GM12878 (cell line): ENCODE results near the gene ZNF474.

Source experiments
- CHD2 ChIP-seq: IDR thresholded peaks from 2 replicates; pipeline ENCODE4 v1.6.1; 2011; ENCODE audit warnings: low read depth, low read length, improper control_type of control experiment, borderline replicate concordance
- ESRRA ChIP-seq: IDR thresholded peaks from 2 replicates; pipeline ENCODE4 v1.6.1; 2012; ENCODE audit warnings: mild to moderate bottlenecking, low read length, improper control_type of control experiment
- JUND ChIP-seq: IDR thresholded peaks from 2 replicates; pipeline ENCODE4 v1.6.1; 2012; ENCODE audit warnings: low read depth, mild to moderate bottlenecking, low read length, improper control_type of control experiment, moderate library complexity
- POLR2A ChIP-seq: IDR thresholded peaks from 2 replicates; pipeline ENCODE4 v1.6.1; 2011; ENCODE audit warnings: low read depth, mild to moderate bottlenecking, low read length
- TF ChIP-seq, protein P1 (sequence below): IDR thresholded peaks from 2 replicates; pipeline ENCODE4 v1.6.1; 2012; ENCODE audit warnings: low read depth, low read length, improper control_type of control experiment

DNA sequence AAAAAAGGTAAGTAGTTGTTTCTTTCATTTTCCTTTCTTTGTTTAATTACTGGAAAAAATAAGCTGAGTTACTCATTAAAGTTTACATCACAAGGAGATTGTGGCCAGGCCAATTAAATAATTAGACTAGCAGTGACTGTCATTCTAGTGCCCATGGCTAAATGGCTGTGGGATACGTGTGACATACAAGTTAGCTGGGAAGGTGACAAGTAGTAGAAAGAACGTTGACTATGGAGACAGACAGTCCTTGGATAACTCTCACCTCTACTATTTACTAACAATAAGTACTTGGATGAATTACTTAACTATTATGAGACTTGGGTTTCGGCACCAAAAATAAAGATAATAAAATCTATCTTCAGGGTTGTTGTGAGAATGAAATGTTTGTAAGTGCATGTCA is 44.3 kb upstream of the ZNF474 start:
- TF ChIP-seq JUND (no peak), POLR2A (no peak), CHD2 (no peak), ESRRA (no peak)
- TF ChIP-seq, protein P1, sequence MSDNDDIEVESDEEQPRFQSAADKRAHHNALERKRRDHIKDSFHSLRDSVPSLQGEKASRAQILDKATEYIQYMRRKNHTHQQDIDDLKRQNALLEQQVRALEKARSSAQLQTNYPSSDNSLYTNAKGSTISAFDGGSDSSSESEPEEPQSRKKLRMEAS: no peak
